Mucosa of descending colon (tissue), 3 donors: ENCODE data around the gene AGAP3. TPM values are rescaled to one million over a fixed set of nuclear protein-coding genes. Genes with fewer than 3 reads are reported as not detected.

Experiments
- ATAC-seq: fragments of 200-7000 bp; cut with Tn5 transposase; one replicate; pipeline ENCODE4 v1.9.1; 2020; ENCODE audit warnings: mild to moderate bottlenecking, moderate library complexity
- DNase-seq, 3 donors: peaks; one replicate each; pipeline ENCODE4 v3.0.0-alpha.2; 2020
- H3K36me3 ChIP-seq: fragments of 200-600 bp; one replicate; pipeline ENCODE4 v1.8.0; 2021; ENCODE audit warnings: low read depth, mild to moderate bottlenecking
- H3K4me1 ChIP-seq: fragments of 200-600 bp; one replicate; pipeline ENCODE4 v1.8.0; 2021; ENCODE audit warnings: low read depth, mild to moderate bottlenecking
- H3K4me3 ChIP-seq: fragments of 200-600 bp; one replicate; pipeline ENCODE4 v1.8.0; 2021; ENCODE audit warnings: mild to moderate bottlenecking
- H3K9me3 ChIP-seq: fragments of 200-600 bp; one replicate; pipeline ENCODE4 v1.8.0; 2021; ENCODE audit warnings: mild to moderate bottlenecking
- intact Hi-C, 2 donors: fragments of 100-400 bp; cut with DNase I in 1 of 2; cut with micrococcal nuclease in 1 of 2; formaldehyde crosslinking; loops; one replicate each; pipeline versions ENCODE4 v1.11.0 to v1.11.1; 2022; cut with DNase I, micrococcal nuclease
- total RNA-seq, 3 donors: library from RNA; stranded (reverse); fragmentation: NEBNext Ultra II Directional in 2 of 3; extraction: Animal tissue kit (Norgen Biotek cat#: 25700) in 2 of 3; gene quantifications; one replicate each; pipeline versions ENCODE4 v1.2.1 to v1.2.4, GENCODE V29; 2021 to 2023
- TF ChIP-seq, protein P1 (sequence below): fragments of 200-600 bp; IDR thresholded peaks from one replicate; pipeline ENCODE4 v1.8.0; 2022; ENCODE audit warnings: antibody characterized with exemption, mild to moderate bottlenecking
- donor health status: DM: no; HTN: no; CAD: no; lungs with moderate emphysema.
- donor health status: DM: no; HTN: no; CAD: no.
- donor health status: DM: no; HTN: yes; CAD: no.

Gene AGAP3
- total RNA-seq, 3 donors from 2014 or later = 39.7 to 116 (median 50.6) TPM

DNA sequence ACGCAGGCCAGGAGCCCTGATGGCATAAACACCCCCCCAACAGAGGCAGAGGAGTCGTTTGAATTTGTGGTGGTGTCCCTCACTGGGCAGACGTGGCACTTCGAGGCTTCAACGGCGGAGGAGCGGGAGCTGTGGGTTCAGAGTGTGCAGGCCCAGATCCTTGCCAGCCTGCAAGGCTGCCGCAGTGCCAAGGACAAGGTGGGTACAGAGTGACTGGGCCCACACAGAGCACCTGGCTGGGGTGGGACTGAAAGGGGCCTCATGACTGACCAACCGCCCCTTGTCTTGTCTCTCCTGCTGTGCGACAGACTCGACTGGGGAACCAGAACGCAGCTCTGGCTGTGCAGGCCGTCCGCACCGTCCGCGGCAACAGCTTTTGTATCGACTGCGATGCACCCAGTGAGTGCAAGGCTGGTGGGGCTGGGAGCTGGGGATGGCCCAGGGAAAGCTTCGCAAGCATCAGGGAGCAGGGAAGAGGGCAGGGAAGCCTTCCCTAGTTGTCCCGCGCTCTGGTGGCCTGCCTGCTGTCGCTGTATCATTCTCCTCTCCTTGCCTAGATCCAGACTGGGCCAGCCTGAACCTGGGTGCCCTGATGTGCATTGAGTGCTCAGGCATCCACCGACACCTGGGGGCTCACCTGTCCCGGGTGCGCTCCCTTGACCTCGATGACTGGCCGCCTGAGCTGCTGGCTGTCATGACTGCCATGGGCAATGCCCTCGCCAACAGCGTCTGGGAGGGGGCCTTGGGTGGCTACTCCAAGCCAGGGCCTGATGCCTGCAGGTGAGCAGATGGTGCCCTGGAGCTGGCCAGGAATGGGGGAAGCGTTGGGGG lies 55.8 kb downstream of the AGAP3 start:
- H3K4me3 ChIP-seq = no peak overlapping the region
- DNase-seq (no peak), ATAC-seq (no peak)
- H3K9me3 ChIP-seq = no peaks in the 10 kb centered on the region
- no peaks in the 10 kb centered on the region for H3K4me1 ChIP-seq
- TF ChIP-seq, protein P1, sequence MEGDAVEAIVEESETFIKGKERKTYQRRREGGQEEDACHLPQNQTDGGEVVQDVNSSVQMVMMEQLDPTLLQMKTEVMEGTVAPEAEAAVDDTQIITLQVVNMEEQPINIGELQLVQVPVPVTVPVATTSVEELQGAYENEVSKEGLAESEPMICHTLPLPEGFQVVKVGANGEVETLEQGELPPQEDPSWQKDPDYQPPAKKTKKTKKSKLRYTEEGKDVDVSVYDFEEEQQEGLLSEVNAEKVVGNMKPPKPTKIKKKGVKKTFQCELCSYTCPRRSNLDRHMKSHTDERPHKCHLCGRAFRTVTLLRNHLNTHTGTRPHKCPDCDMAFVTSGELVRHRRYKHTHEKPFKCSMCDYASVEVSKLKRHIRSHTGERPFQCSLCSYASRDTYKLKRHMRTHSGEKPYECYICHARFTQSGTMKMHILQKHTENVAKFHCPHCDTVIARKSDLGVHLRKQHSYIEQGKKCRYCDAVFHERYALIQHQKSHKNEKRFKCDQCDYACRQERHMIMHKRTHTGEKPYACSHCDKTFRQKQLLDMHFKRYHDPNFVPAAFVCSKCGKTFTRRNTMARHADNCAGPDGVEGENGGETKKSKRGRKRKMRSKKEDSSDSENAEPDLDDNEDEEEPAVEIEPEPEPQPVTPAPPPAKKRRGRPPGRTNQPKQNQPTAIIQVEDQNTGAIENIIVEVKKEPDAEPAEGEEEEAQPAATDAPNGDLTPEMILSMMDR = no peak
- H3K36me3 ChIP-seq = no peaks in the 10 kb centered on the region
- intact Hi-C loops = no loop called here

DNA sequence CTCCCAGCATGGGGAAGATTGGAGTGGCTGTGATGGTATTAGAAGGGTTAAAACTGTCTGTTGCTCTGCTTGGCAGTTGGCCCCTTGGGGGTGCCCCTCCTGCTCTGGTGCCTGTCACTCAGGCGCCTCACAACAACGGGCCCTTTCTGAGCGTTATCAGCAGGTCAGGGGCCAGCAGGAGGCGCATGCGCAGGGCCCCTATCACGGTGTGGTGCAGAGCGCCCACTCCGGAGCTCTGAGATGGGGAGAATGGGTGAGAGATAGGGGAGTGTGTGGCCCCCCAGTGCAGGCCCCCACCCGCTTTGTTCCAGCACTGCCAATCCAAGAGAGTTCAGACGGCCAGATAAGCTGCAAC lies 56.4 kb downstream of the AGAP3 start:
- ATAC-seq (no peak), DNase-seq (no peak)
- Histone ChIP-seq H3K4me1 (no peaks in the 10 kb centered on the region), H3K4me3 (no peak overlapping the region), H3K36me3 (no peaks in the 10 kb centered on the region), H3K9me3 (no peaks in the 10 kb centered on the region)
- intact Hi-C loops = no loop called here
- TF ChIP-seq, protein P1 = no peak

DNA sequence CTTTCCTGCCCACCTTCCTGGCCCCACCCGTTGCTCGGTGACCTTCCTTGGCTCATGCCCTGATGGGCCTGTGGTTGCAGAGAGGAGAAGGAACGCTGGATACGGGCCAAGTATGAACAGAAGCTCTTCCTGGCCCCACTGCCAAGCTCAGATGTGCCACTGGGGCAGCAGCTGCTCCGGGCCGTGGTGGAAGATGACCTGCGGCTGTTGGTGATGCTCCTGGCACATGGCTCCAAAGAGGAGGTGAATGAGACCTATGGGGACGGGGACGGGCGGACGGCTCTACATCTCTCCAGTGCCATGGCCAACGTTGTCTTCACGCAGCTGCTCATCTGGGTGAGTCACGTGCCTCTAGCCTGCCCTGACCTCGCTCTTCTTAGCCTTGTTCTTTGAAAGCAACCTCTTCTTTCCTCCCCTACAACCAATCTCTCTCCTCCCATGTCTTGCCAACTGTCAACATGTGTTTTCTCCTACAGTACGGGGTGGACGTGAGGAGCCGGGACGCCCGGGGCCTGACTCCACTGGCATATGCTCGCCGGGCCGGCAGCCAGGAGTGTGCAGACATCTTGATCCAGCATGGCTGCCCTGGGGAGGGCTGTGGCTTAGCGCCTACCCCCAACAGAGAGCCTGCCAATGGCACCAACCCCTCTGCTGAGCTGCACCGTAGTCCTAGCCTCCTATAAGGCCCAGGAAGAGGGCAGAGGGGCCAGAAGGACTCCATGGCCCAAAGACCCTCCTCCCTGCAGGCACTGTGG lies 57.2 kb downstream of the AGAP3 start:
- DNase-seq (no peak), ATAC-seq (no peak)
- TF ChIP-seq, protein P1 = no peak
- intact Hi-C loops = no loop called here
- Histone ChIP-seq H3K36me3 (no peaks in the 10 kb centered on the region), H3K9me3 (no peaks in the 10 kb centered on the region), H3K4me3 (no peak overlapping the region), H3K4me1 (no peaks in the 10 kb centered on the region)

DNA sequence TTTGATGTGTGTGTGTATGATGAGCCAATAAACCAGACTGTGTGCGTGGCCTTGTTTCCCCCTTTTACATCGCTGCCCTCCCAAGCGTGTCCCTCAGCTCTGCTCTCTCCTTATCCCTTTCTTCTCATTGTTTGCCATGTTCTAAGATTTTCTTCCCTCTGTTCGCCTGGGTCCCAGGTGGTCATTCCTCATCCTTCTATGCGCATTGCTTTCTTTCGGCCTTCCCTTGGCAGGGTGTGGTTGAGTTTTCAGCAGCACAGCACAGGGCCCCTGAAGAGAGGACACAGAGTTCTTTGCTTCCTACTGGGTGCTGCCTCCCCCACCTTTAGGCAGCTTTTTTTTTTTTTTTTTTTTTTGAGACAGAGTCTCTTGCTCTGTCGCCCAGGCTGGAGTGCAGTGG lies 58.1 kb downstream of the AGAP3 start:
- ATAC-seq (no peak), DNase-seq (no peak)
- Histone ChIP-seq H3K4me1 (no peaks in the 10 kb centered on the region), H3K36me3 (no peaks in the 10 kb centered on the region), H3K4me3 (no peak overlapping the region), H3K9me3 (no peaks in the 10 kb centered on the region)
- TF ChIP-seq, protein P1 = no peak
- intact Hi-C loops = no loop called here

DNA sequence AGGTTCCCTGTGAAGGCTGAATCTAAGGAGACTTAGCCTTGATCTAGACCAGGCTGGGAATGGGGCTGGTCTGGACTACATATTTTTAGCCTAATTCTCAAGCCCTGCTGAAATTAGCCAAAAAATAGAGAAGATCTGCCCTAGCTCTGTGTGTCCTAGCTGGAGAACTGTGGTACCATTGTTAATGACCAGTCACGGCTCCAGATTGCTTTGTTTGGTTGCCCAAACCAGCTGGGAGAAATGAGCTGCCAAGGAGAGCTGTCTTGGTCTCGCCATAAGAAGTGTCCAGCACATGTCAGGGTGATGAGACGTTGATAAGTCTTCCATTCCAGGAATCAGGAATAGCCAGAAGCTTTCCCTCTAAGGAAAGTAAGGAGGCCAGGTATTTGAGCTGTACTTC lies 60.5 kb downstream of the AGAP3 start:
- no peak for ATAC-seq
- TF ChIP-seq, protein P1 = no peak
- intact Hi-C loops = no loop called here

More for the DNA sequence above, 60.5 kb downstream of the AGAP3 start:
- no peaks in the 10 kb centered on the region for H3K9me3 ChIP-seq
- no peaks in the 10 kb centered on the region for H3K36me3 ChIP-seq
- H3K4me3 ChIP-seq = no peak overlapping the region
- no peak for DNase-seq
- H3K4me1 ChIP-seq = no peaks in the 10 kb centered on the region
